Left cardiac atrium (tissue), 4 donors: ENCODE results near the gene UNC13A. TPM values are rescaled to one million over a fixed set of nuclear protein-coding genes. Genes with fewer than 3 reads are reported as not detected.

Experiments used
- ATAC-seq, 2 donors: fragments of 200-7000 bp; cut with Tn5 transposase; one replicate each; pipeline ENCODE4 v1.9.1; 2020; ENCODE audit warnings: mild to moderate bottlenecking in 2 of 2, moderate library complexity in 2 of 2
- DNase-seq: peaks from one replicate; pipeline ENCODE4 v3.0.0-alpha.2; 2020
- intact Hi-C, 2 donors: fragments of 100-400 bp; cut with DNase I; formaldehyde crosslinking; loops; one replicate each; pipeline versions ENCODE4 v1.14.1 to v1.15.1; 2022 to 2023
- total RNA-seq, 2 donors: library from RNA; stranded (reverse); fragmentation: NEBNext Ultra II Directional; extraction: Animal tissue kit (Norgen Biotek cat#: 25700); gene quantifications; one replicate each; pipeline ENCODE4 v1.2.1, GENCODE V29; 2021
- donor health status: DM: no; HTN: yes; CAD: no.
- donor health status: DM: no; HTN: yes; CAD: no; lungs with severe emphysema.
- donor health status: DM: yes; HTN: yes; CAD: no.
- donor health status: Dilated cardiomyopathy.

UNC13A gene
- total RNA-seq, 2 donors from 2014 or later: 0.03 to 0.16 TPM

DNA sequence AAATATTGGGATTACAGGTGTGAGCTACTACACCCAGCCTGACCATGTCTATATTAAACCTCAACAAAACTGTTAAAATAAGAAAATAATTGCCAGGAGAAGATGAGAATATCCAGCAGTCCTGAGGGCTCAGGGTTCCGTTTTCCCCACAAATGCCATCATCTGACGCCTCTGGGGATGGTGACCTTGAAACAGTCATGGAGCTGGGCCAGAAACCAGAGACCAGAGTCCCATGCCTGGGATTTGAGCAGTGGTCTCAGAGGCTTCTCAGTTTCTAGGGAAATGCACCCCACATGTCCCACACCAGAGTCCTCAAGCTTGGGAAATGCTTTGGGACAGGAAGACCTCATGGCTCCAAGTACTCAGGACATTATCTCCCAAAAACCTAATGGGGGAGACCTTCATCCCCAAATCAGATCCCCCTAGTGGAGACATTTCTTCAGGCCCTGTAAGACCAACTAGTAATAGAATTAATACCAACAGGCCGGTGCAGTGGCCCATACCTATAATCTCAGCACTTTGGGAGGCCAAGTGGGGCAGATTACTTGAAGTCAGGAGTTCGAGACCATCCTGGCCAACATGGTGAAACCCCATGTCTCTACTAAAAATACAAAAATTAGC, 28.3 kb upstream of the UNC13A start:
- no peak for DNase-seq
- intact Hi-C loops: no loop called here
- ATAC-seq: no peak

DNA sequence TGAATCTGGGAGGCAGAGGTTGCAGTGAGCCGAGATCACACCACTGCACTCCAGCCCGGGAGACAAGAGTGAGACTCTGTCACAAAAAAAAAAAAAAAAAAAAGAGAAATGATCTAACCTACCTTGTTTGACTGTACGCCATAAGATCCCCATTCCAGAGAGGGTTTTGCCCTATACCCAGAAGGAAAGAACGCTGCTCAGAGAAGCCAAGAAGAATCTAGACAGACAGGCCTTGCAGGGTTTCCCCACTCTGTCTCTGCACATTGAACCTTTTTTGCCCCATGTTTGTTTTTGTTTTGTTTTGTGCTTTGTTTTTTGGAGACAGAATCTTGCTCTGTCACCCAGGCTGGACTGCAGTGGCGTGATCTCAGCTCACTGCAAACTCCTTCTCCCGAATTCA, 23.7 kb upstream of the UNC13A start:
- ATAC-seq: no peak
- no peak for DNase-seq
- intact Hi-C loops: no loop called here

DNA sequence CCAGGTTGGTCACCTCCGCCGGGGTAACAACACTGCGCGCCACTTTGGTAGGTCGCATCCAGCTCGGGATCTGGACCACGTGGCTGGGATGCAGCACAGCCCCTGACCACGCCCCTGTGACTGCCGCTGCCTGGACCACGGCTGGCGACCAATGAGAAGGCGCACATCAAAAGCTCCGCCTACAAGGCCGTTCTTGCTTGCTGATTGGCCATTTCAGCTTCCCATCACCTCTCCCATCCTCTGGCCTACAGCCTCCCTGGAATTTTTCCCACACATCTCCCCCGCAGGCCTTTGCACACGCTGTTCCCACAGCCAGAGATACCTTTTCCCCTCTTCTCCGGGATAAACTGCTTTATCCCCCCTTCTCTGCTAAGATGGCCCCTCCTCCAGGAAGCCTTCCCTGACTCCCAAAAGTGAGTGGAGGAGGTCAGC, 18.6 kb upstream of the UNC13A start:
- peak in 1 of 2 donors; percentile 67 for ATAC-seq
- intact Hi-C loops: no loop called here
- peak; percentile 43 for DNase-seq

GRCh38 chr19:17703824-17704463, 15.8 kb upstream of the UNC13A start:
- intact Hi-C loops: loop anchor here in 1 of 2 donors (2.0 kb wide), 1 partner anchor 63 kb away; no protein-coding TSS in a partner anchor
- DNase-seq (peak; percentile 51), ATAC-seq (peak; percentile 74 to 81)

GRCh38 chr19:17695198-17695597, 7.0 kb upstream of the UNC13A start:
- ATAC-seq (no peak), DNase-seq (no peak)
- intact Hi-C loops: no loop called here

DNA sequence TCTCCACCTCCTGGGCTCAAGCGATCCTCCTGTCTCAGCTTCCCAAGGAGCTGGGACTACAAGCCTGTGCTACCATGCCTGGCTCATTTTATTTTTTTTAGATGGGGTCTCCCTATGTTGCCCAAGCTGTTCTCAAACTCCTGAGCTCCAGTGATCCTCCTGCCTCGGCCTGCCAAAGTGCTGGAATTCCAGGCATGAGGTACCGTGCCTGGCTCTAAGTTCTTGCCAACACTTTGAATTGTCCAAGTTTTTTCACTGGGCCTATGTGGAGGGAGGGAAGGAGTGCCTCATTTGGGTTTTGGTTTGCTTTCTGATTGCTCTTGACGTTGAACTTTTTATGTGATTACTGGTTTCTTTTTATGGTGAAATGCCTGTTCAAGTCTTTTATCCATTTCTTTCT, 4.4 kb upstream of the UNC13A start:
- DNase-seq (no peak), ATAC-seq (no peak)
- intact Hi-C loops: no loop called here

GRCh38 chr19:17688853-17689595, 870 bp upstream of the UNC13A start:
- intact Hi-C loops: no loop called here
- DNase-seq (no peak), ATAC-seq (no peak)

DNA sequence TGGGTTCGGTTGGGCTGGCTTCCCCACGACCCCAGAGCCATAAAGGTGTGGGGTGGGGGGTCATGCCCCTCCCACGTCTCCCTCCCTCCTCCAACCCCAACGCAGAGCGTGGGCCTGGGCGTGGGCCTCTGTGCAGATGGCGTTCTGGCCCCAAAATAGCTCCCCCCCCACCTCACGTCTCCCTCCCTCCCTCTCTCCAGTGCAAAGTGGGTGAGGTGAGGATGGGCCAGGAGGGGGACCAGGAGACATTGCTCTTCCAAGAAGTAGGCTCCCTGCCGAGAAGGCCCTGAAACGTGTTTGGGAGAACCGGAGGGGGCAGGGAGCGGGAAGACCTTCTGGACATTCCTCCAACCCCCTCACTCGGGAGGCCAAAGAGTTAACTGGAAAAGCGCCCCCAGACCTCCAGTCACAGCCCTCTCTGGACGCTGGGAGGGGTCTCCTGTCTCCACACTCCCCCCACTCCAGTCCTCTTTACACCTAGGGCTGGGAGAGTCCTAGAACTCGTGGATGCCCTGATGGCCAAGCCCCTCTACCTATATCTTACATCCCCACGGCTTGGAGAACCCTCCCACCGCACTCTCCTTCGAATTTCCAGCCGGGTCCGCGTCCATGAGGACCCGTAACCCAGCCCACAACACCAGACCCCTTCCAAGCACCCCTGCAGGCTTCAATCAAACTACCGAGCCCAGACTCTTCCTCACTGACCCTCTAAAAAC, 855 bp downstream of the UNC13A start:
- DNase-seq: no peak
- ATAC-seq: no peak

GRCh38 chr19:17686592-17687024, 1.5 kb downstream of the UNC13A start:
- ATAC-seq (peak in 1 of 2 donors; percentile 53), DNase-seq (peak; percentile 69)
- intact Hi-C loops: no loop called here

More for the DNA sequence above, 855 bp downstream of the UNC13A start:
- intact Hi-C loops: no loop called here

GRCh38 chr19:17686023-17686521, 2.1 kb downstream of the UNC13A start:
- DNase-seq (peak; percentile 34), ATAC-seq (no peak)
- intact Hi-C loops: no loop called here

- intact Hi-C loops: no loop called here
- ATAC-seq: no peak
Observed at GRCh38 chr19:17685451-17686022, 2.6 kb downstream of the UNC13A start.

GRCh38 chr19:17684256-17684655, 3.9 kb downstream of the UNC13A start:
- intact Hi-C loops: no loop called here
- DNase-seq (no peak), ATAC-seq (no peak)

More at GRCh38 chr19:17685451-17686022, 2.6 kb downstream of the UNC13A start:
- no peak for DNase-seq

GRCh38 chr19:17683078-17683477, 5.1 kb downstream of the UNC13A start:
- ATAC-seq: no peak
- intact Hi-C loops: no loop called here
- DNase-seq: no peak

DNA sequence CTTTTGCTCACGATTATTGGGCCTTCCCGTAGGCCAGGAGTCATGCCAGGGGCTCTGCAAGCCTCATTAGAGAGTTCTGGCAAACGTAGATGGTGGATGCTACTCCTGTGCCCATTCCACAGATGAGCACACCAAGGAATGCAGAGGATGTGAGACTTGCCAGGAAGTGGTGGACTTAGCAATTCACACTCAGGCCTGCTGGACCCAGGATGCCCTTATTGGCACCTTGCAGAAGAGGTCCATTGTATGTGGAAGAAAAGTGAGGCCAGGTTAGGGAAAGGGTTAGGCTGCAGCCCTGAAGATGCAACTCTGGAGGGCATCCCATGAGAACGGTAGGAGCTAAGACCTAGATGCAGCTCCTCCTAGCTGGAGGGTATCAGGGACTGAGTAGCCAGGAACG, 5.9 kb downstream of the UNC13A start:
- ATAC-seq: no peak
- intact Hi-C loops: no loop called here

GRCh38 chr19:17681505-17682125, 6.5 kb downstream of the UNC13A start:
- DNase-seq (peak; percentile 56), ATAC-seq (peak in 1 of 2 donors; percentile 45)
- intact Hi-C loops: no loop called here

More for the DNA sequence above, 5.9 kb downstream of the UNC13A start:
- DNase-seq: no peak

DNA sequence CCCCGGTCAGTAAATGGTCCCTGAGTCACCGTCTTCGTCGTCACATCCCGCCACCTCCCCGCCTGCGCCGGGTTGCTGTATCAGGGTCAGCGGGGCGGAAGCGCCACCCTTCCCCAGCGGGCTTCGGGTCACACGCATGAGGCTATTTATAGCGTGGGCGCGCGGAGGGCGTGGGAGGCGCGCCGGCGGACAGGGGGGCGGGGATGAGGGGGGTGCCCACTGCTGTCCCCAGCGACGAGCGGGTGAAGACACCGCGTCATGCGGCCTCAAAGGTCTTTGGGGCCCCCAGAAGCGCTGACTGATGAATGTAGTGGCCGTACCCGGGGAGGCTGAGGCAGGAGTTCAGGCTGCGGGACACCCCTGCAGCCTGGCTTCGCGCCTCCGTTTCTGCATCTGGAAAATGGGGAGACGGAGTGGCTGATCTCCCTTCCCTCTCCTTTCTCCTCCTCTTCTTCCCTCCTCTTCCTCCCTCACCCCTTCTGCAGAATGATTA, 7.9 kb downstream of the UNC13A start:
- DNase-seq (peak; percentile 89), ATAC-seq (peak; percentile 95 to 96)
- intact Hi-C loops: no loop called here

DNA sequence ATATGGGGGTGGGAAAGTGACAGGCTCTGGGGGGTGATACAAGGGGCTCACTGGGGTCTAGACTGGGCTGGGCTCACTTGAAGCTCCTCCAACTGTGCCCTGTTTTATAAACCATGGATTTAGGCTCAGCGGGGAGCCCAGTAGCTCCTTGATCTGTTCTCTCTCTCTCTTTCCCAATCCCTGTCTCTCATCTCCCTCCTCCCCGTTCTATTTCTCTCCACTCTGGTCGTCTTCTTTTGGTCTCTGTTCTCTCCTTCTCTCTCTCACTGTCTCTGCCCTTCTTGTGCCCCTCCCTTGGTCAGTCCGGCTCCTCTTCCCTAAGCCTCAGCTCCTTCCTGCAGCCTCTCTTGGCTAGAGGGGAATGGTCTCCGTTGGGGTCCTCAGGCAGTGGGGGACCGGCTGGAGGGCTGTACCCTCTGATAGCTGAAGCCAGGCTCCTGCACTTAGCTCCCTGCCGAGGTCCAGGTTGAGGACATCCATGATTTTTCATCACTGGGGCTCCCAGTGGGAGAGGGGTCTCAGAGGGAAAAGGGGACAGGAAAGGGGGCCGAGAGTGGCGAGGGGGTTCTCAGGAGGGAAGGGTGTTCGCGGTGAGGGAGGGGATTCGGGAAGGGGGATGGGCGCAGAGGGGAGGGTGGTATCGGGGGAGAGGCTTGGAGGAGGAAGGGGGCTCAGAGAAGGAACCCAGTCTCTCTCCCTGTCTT, 8.5 kb downstream of the UNC13A start:
- intact Hi-C loops: no loop called here
- DNase-seq (no peak), ATAC-seq (no peak)

GRCh38 chr19:17678836-17679235, 9.3 kb downstream of the UNC13A start:
- ATAC-seq (no peak), DNase-seq (no peak)
- intact Hi-C loops: no loop called here
